ENCODE measurements around the gene POLR2I.

- TF ChIP-seq TEAD1 (CRISPR knock-in tag; IDR thresholded peaks at IDR 0.05) (no peak), PREB (CRISPR knock-in tag; IDR thresholded peaks at IDR 0.05; ENCODE audit: borderline replicate concordance) (no peak), USF1 (CRISPR knock-in tag; IDR thresholded peaks at IDR 0.05) (no peak), ETV6 (CRISPR knock-in tag; IDR thresholded peaks at IDR 0.05) (no peak), NR3C1 (CRISPR knock-in tag; conservative IDR thresholded peaks at IDR 0.05; ENCODE audit: low read depth) (no peak), MXD4 (CRISPR knock-in tag; IDR thresholded peaks at IDR 0.05; ENCODE audit: borderline replicate concordance) (no peak)
- TF ChIP-seq, protein P1, sequence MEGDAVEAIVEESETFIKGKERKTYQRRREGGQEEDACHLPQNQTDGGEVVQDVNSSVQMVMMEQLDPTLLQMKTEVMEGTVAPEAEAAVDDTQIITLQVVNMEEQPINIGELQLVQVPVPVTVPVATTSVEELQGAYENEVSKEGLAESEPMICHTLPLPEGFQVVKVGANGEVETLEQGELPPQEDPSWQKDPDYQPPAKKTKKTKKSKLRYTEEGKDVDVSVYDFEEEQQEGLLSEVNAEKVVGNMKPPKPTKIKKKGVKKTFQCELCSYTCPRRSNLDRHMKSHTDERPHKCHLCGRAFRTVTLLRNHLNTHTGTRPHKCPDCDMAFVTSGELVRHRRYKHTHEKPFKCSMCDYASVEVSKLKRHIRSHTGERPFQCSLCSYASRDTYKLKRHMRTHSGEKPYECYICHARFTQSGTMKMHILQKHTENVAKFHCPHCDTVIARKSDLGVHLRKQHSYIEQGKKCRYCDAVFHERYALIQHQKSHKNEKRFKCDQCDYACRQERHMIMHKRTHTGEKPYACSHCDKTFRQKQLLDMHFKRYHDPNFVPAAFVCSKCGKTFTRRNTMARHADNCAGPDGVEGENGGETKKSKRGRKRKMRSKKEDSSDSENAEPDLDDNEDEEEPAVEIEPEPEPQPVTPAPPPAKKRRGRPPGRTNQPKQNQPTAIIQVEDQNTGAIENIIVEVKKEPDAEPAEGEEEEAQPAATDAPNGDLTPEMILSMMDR (IDR thresholded peaks at IDR 0.05): no peak
- TF ChIP-seq, protein P2, sequence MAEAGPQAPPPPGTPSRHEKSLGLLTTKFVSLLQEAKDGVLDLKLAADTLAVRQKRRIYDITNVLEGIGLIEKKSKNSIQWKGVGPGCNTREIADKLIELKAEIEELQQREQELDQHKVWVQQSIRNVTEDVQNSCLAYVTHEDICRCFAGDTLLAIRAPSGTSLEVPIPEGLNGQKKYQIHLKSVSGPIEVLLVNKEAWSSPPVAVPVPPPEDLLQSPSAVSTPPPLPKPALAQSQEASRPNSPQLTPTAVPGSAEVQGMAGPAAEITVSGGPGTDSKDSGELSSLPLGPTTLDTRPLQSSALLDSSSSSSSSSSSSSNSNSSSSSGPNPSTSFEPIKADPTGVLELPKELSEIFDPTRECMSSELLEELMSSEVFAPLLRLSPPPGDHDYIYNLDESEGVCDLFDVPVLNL (CRISPR knock-in tag; IDR thresholded peaks at IDR 0.05; ENCODE audit: borderline replicate concordance, low read depth): no peak
Observed at GRCh38 chr19:36106991-36107390, 7.7 kb downstream of the POLR2I start.

Data from WTC11 (cell line).